GM20000 (cell line): ENCODE data around the gene PGAP2.

ENCODE experiments used
- DNase-seq: peaks from one replicate; pipeline ENCODE4 v3.0.0; 2012; ENCODE audit warnings: low spot score
- CTCF ChIP-seq: IDR thresholded peaks from 2 replicates; pipeline ENCODE4 v1.5.1; 2012; ENCODE audit warnings: mild to moderate bottlenecking, control low read depth; ENCODE audit errors: extremely low read depth, missing control alignments

PGAP2 gene

GRCh38 chr11:3867209-3868091 is 59.1 kb downstream of the PGAP2 start:
- DNase-seq, result no peak
- TF ChIP-seq CTCF, result no peak

GRCh38 chr11:3873712-3874349 is 65.5 kb downstream of the PGAP2 start:
- no peak for TF ChIP-seq CTCF
- no peak for DNase-seq
